A673 (cell line): ENCODE measurements around the gene POLD4. TPM values are rescaled to one million over a fixed set of nuclear protein-coding genes. Genes with fewer than 3 reads are reported as not detected.
"Not testable (repeated sequence)": the region's sequence is repeated elsewhere in the genome, so short reads cannot be mapped to it uniquely, and the experiment has no call there.

Experiments used
- BruUV-seq: library from RNA; stranded (reverse); fragments of 400-500 nt; replicated peaks from 2 replicates; lab custom pipeline; 2021; lab: Mats Ljungman, UMichigan
- CTCF ChIA-PET: fragments of 300-600 bp; sonication (Branson Sonifier 250); formaldehyde crosslinking; loops from one replicate; lab custom pipeline; 2022; ENCODE audit warnings: antibody characterized with exemption; lab: Charles Lee
- POLR2A ChIA-PET: fragments of 300-600 bp; sonication (Branson Sonifier 250); formaldehyde crosslinking; loops from one replicate; lab custom pipeline; 2022; ENCODE audit warnings: antibody characterized with exemption; ENCODE audit not compliant: low non-redundant PET; lab: Charles Lee
- DNase-seq: peaks from one replicate; pipeline ENCODE4 v3.0.0-alpha.2; 2015; ENCODE audit warnings: low spot score
- H3K27ac ChIP-seq: fragments of 200-600 bp; sonication (generic); 2 replicates; pipeline ENCODE4 v1.5.1; 2016; ENCODE audit warnings: mixed run types, low read depth, mild to moderate bottlenecking, mixed read lengths, antibody characterized with exemption, low read length; ENCODE audit not compliant: poor library complexity, severe bottlenecking
- H3K27me3 ChIP-seq: fragments of 200-600 bp; sonication (generic); replicated peaks from 2 replicates; pipeline ENCODE4 v1.6.1; 2017; ENCODE audit warnings: mixed run types, low read depth, mild to moderate bottlenecking, mixed read lengths, antibody characterized with exemption, low read length; ENCODE audit not compliant: insufficient read depth, poor library complexity
- H3K36me3 ChIP-seq: fragments of 200-600 bp; sonication (generic); 2 replicates; pipeline ENCODE4 v1.6.1; 2016; ENCODE audit warnings: mixed run types, mild to moderate bottlenecking, mixed read lengths, antibody characterized with exemption, low read length; ENCODE audit not compliant: insufficient read depth, poor library complexity, severe bottlenecking
- H3K4me1 ChIP-seq: fragments of 200-600 bp; sonication (generic); 2 replicates; pipeline ENCODE4 v1.6.1; 2017; ENCODE audit warnings: mixed run types, mild to moderate bottlenecking, mixed read lengths, antibody characterized with exemption, low read length; ENCODE audit not compliant: insufficient read depth, poor library complexity, severe bottlenecking
- H3K4me3 ChIP-seq: fragments of 200-600 bp; sonication (generic); 2 replicates; pipeline ENCODE4 v1.5.1; 2016; ENCODE audit warnings: low read depth, mixed run types, mild to moderate bottlenecking, mixed read lengths, low read length; ENCODE audit not compliant: poor library complexity, severe bottlenecking
- H3K9me3 ChIP-seq: fragments of 200-600 bp; sonication (generic); 2 replicates; pipeline ENCODE4 v1.6.1; 2016; ENCODE audit warnings: mixed run types, low read depth, mild to moderate bottlenecking, mixed read lengths, antibody characterized with exemption, low read length; ENCODE audit not compliant: poor library complexity, severe bottlenecking
- CTCF ChIP-seq: fragments of 300-800, 200-600 bp; sonication (generic); conservative IDR thresholded peaks from 2 replicates; pipeline ENCODE4 v1.5.1; 2017; ENCODE audit warnings: low read depth, mild to moderate bottlenecking, antibody characterized with exemption, low read length, moderate library complexity, mixed read lengths
- EZH2 ChIP-seq: fragments of 200-600 bp; sonication (generic); IDR thresholded peaks from 2 replicates; pipeline ENCODE4 v1.6.1; 2017; ENCODE audit warnings: borderline replicate concordance, low read depth, mild to moderate bottlenecking, mixed read lengths, antibody characterized with exemption, low read length; ENCODE audit not compliant: poor library complexity, severe bottlenecking
- intact Hi-C: fragments of 100-400 bp; cut with micrococcal nuclease; formaldehyde crosslinking; loops from one replicate; pipeline ENCODE4 v1.10.0; 2022; ENCODE audit not compliant: unreplicated experiment
- total RNA-seq: library from RNA; stranded (reverse); gene quantifications from 2 replicates; pipeline ENCODE4 v1.2.3, GENCODE V29; 2021

POLD4 gene
- total RNA-seq, 1 experiment from 2014 or later = 13.2 TPM

- Histone ChIP-seq H3K9me3 (no peaks in the 10 kb centered on the region), H3K27me3 (no peaks in the 10 kb centered on the region), H3K4me3 (no peak overlapping the region), H3K27ac (no peak overlapping the region), H3K36me3 (no peaks in the 10 kb centered on the region), H3K4me1 (no peaks in the 10 kb centered on the region)
- POLR2A ChIA-PET = no interaction called here
- intact Hi-C loops = no loop called here
- no peak for DNase-seq
- no TSS peak for BruUV-seq
- TF ChIP-seq EZH2 (no peak), CTCF (no peak)
- CTCF ChIA-PET = interaction anchor here (0.9 kb wide), 1 partner anchor 31 kb away, joined by 3 read pairs; no protein-coding TSS in a partner anchor
Observed at GRCh38 chr11:67320011-67320410, 33.3 kb downstream of the POLD4 start.

- CTCF ChIA-PET, H3K36me3 ChIP-seq, H3K9me3 ChIP-seq, H3K27ac ChIP-seq, POLR2A ChIA-PET, BruUV-seq, H3K4me1 ChIP-seq, DNase-seq, H3K27me3 ChIP-seq: not testable (repeated sequence)
- H3K4me3 ChIP-seq = peak overlapping the region; percentile 72
- intact Hi-C loops = loop anchor here (5.0 to 10.0 kb wide), 2 partner anchors 237 to 264 kb away; partner anchors contain the start of gene RHOD
Observed at GRCh38 chr11:67318876-67319275, 34.5 kb downstream of the POLD4 start.

- Histone ChIP-seq H3K27me3 (no peaks in the 10 kb centered on the region), H3K4me3 (peak overlapping the region; percentile 72), H3K9me3 (no peaks in the 10 kb centered on the region), H3K27ac (peak overlapping the region; percentile 76), H3K36me3 (no peaks in the 10 kb centered on the region), H3K4me1 (no peaks in the 10 kb centered on the region)
- TSS peak; percentile 34 for BruUV-seq
- TF ChIP-seq CTCF (no peak), EZH2 (no peak)
- ChIA-PET POLR2A (no interaction called here), CTCF (interaction anchor here (0.6 to 2.0 kb wide), 15 partner anchors 28 to 265 kb away, joined by 3 to 76 read pairs (median 4); partner anchors contain the start of genes ANKRD13D, GRK2, KDM2A and PPP1CA)
- no peak for DNase-seq
- intact Hi-C loops = loop anchor here (1.0 to 10.0 kb wide), 4 partner anchors 51 to 263 kb away; partner anchors contain the start of gene RHOD
Observed at GRCh38 chr11:67317888-67318555, 35.3 kb downstream of the POLD4 start.
